Liver (tissue), 9 donors: Measurements from ENCODE around the gene ZNF865. TPM values are rescaled to one million over a fixed set of nuclear protein-coding genes. Genes with fewer than 3 reads are reported as not detected.

Experiments
- DNase-seq: peaks from one replicate; pipeline ENCODE4 v3.0.0-alpha.2; 2017; ENCODE audit warnings: low spot score
- H3K27ac ChIP-seq, 2 donors: one replicate each; pipeline ENCODE4 v1.7.0; 2013; ENCODE audit warnings: inconsistent platforms in 2 of 2, low read length in 2 of 2, control low read depth in 1 of 2, low read depth in 1 of 2, mild to moderate bottlenecking in 1 of 2
- H3K27me3 ChIP-seq, 4 donors: one replicate each; pipeline versions ENCODE4 v1.6.1 to v1.7.0; 2013; ENCODE audit warnings: low read length in 3 of 4, inconsistent platforms in 1 of 4, mild to moderate bottlenecking in 1 of 4, moderate library complexity in 1 of 4; ENCODE audit not compliant: control insufficient read depth in 4 of 4, insufficient read depth in 4 of 4
- H3K36me3 ChIP-seq, 4 donors: one replicate each; pipeline versions ENCODE4 v1.6.1 to v1.7.0; 2013; ENCODE audit warnings: low read length in 3 of 4, mild to moderate bottlenecking in 3 of 4, low read depth in 1 of 4, moderate library complexity in 1 of 4; ENCODE audit not compliant: control insufficient read depth in 4 of 4, insufficient read depth in 3 of 4
- H3K4me1 ChIP-seq, 4 donors: one replicate each; pipeline versions ENCODE4 v1.6.1 to v1.7.0; 2013; ENCODE audit warnings: low read length in 3 of 4, mild to moderate bottlenecking in 3 of 4, moderate library complexity in 1 of 4; ENCODE audit not compliant: control insufficient read depth in 4 of 4, insufficient read depth in 4 of 4
- H3K4me3 ChIP-seq, 3 donors: one replicate each; pipeline versions ENCODE4 v1.6.1 to v1.7.0; 2013; ENCODE audit warnings: low read length in 3 of 3, control low read depth in 1 of 3, low read depth in 1 of 3, mild to moderate bottlenecking in 1 of 3
- H3K9ac ChIP-seq, 2 donors: one replicate each; pipeline ENCODE4 v1.7.0; 2013; ENCODE audit warnings: low read length in 2 of 2, mild to moderate bottlenecking in 2 of 2, moderate library complexity in 2 of 2, control low read depth in 1 of 2, low read depth in 1 of 2
- H3K9me3 ChIP-seq, 4 donors: one replicate each; pipeline versions ENCODE4 v1.6.1 to v1.7.0; 2013; ENCODE audit warnings: low read length in 3 of 4; ENCODE audit not compliant: control insufficient read depth in 4 of 4
- EGR1 ChIP-seq, 2 donors: IDR thresholded peaks; 2 replicates each; pipeline ENCODE4 v1.6.1; 2016 to 2018; ENCODE audit warnings: antibody characterized with exemption in 2 of 2, low read depth in 2 of 2
- FOXA1 ChIP-seq: IDR thresholded peaks from 2 replicates; pipeline ENCODE4 v1.6.1; 2016; ENCODE audit warnings: antibody characterized with exemption
- FOXA2 ChIP-seq: IDR thresholded peaks from 2 replicates; pipeline ENCODE4 v1.6.1; 2016; ENCODE audit warnings: antibody characterized with exemption
- GABPA ChIP-seq, 2 donors: IDR thresholded peaks in 1 of 2; conservative IDR thresholded peaks in 1 of 2; 2 replicates each; pipeline ENCODE4 v1.6.1; 2016; ENCODE audit warnings: antibody characterized with exemption in 2 of 2, mild to moderate bottlenecking in 1 of 2, moderate library complexity in 1 of 2
- HNF4A ChIP-seq, 2 donors: conservative IDR thresholded peaks; 2 replicates each; pipeline ENCODE4 v1.6.1; 2016; ENCODE audit warnings: antibody characterized with exemption in 2 of 2, mild to moderate bottlenecking in 2 of 2
- HNF4G ChIP-seq: IDR thresholded peaks from 2 replicates; pipeline ENCODE4 v1.6.1; 2016; ENCODE audit warnings: antibody characterized with exemption
- JUND ChIP-seq, 2 donors: IDR thresholded peaks; 2 replicates each; pipeline ENCODE4 v1.6.1; 2016; ENCODE audit warnings: antibody characterized with exemption in 2 of 2
- NR2F2 ChIP-seq: IDR thresholded peaks from 2 replicates; pipeline ENCODE4 v1.6.1; 2016; ENCODE audit warnings: antibody characterized with exemption
- RAD21 ChIP-seq, 2 donors: IDR thresholded peaks; 2 replicates each; pipeline ENCODE4 v1.6.1; 2016; ENCODE audit warnings: antibody characterized with exemption in 2 of 2, mild to moderate bottlenecking in 2 of 2
- RXRA ChIP-seq, 2 donors: IDR thresholded peaks; 2 replicates each; pipeline ENCODE4 v1.6.1; 2017 to 2018; ENCODE audit warnings: antibody characterized with exemption in 2 of 2, mild to moderate bottlenecking in 1 of 2
- SP1 ChIP-seq: IDR thresholded peaks from 2 replicates; pipeline ENCODE4 v1.6.1; 2018; ENCODE audit warnings: antibody characterized with exemption, mild to moderate bottlenecking
- TAF1 ChIP-seq: conservative IDR thresholded peaks from 2 replicates; pipeline ENCODE4 v1.6.1; 2016; ENCODE audit warnings: antibody characterized with exemption, mild to moderate bottlenecking
- WGBS: extraction: QIAGEN DNeasy Blood & Tissue Kit; methylation state at CpG from one replicate; pipeline ENCODE4 v1.1.7; 2013; 5-methylcytosine and 5-hydroxymethylcytosine counted together
- polyA plus RNA-seq, 2 donors: library from polyadenylated mRNA; stranded (reverse) in 1 of 2; unstranded in 1 of 2; fragments of 200-250 nt in 1 of 2; fragments of >200 nt in 1 of 2; fragmentation: Nextera tagmentation in 1 of 2; extraction: Ambion mirVana in 1 of 2; gene quantifications; one replicate each; pipeline versions ENCODE4 v1.2.1 to v1.2.3, GENCODE V29; 2013 to 2015
- total RNA-seq, 2 donors: library from RNA; depleted of rRNA; stranded (reverse); fragments of >200 nt; gene quantifications; one replicate each; pipeline ENCODE4 v1.2.3, GENCODE V29; 2014
- TF ChIP-seq, protein P1 (sequence below): IDR thresholded peaks from 2 replicates; pipeline ENCODE4 v1.6.1; 2016; ENCODE audit warnings: antibody characterized with exemption
- TF ChIP-seq, protein P2 (sequence below): fragments of 150-350 bp; IDR thresholded peaks from 2 replicates; pipeline ENCODE4 v1.5.1; 2017; ENCODE audit warnings: improper control_type of control experiment, low read depth, low read length; ENCODE audit not compliant: missing input control
- TF ChIP-seq, protein P3 (sequence below): IDR thresholded peaks from 2 replicates; pipeline ENCODE4 v1.6.1; 2016; ENCODE audit warnings: antibody characterized with exemption
- TF ChIP-seq, protein P4 (sequence below): IDR thresholded peaks from 2 replicates; pipeline ENCODE4 v1.6.1; 2016; ENCODE audit warnings: antibody characterized with exemption
- donor health status: healthy.
- donor health status: healthy.
- donor health status: healthy.
- donor health status: healthy.
- donor health status: healthy.

Gene ZNF865
- total and polyA plus RNA-seq, 4 donors: 0.38 to 3.1 (median 1.6) TPM

DNA sequence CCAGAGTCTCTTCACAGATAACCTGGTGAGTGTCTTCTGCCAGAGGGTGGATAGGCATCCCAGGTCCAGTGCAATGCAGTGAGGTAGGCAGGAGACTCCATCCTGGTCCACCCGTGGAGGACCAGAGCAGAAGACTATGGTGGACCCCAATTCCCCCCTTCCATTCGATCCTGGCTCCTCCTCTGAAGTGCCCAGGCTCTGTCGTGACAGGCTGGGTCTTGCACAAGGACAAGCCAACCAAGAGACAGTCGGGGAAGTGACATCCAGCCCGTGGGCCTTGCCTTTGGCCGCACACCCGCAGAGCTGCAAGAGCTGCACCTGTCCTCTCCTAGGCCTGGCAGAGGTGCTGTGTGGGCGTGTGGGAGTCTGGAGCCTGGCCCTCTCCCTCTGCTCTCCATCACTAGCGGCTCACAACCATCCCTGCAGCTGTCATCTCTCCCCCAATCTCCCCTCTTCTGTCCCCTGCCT lies 15.8 kb downstream of the ZNF865 start:
- Histone ChIP-seq H3K9ac (no peak overlapping the region), H3K4me1 (peaks cover 0 to 12% (median 7%) of the 10 kb centered on the region in 4 donors), H3K9me3 (no peaks in the 10 kb centered on the region), H3K36me3 (peaks cover 0 to 10% (median 7%) of the 10 kb centered on the region in 4 donors), H3K27me3 (no peaks in the 10 kb centered on the region), H3K4me3 (no peak overlapping the region), H3K27ac (no peak overlapping the region)
- 87% methylated on average over 9 of the region's 9 CpGs for WGBS
- TF ChIP-seq FOXA1 (no peak), RXRA (IDR thresholded peaks at IDR 0.05) (no peak), HNF4A (conservative IDR thresholded peaks at IDR 0.05) (no peak), FOXA2 (no peak), GABPA (IDR thresholded peaks at IDR 0.05 in 1 of 2, conservative IDR thresholded peaks at IDR 0.05 in 1 of 2) (no peak), RAD21 (IDR thresholded peaks at IDR 0.05) (no peak), SP1 (no peak), JUND (IDR thresholded peaks at IDR 0.05) (no peak), EGR1 (IDR thresholded peaks at IDR 0.05; ENCODE audit: low read depth in 2 of 2) (no peak), TAF1 (no peak), HNF4G (no peak), NR2F2 (no peak)
- TF ChIP-seq, protein P1, sequence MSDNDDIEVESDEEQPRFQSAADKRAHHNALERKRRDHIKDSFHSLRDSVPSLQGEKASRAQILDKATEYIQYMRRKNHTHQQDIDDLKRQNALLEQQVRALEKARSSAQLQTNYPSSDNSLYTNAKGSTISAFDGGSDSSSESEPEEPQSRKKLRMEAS: no peak
- TF ChIP-seq, protein P2, sequence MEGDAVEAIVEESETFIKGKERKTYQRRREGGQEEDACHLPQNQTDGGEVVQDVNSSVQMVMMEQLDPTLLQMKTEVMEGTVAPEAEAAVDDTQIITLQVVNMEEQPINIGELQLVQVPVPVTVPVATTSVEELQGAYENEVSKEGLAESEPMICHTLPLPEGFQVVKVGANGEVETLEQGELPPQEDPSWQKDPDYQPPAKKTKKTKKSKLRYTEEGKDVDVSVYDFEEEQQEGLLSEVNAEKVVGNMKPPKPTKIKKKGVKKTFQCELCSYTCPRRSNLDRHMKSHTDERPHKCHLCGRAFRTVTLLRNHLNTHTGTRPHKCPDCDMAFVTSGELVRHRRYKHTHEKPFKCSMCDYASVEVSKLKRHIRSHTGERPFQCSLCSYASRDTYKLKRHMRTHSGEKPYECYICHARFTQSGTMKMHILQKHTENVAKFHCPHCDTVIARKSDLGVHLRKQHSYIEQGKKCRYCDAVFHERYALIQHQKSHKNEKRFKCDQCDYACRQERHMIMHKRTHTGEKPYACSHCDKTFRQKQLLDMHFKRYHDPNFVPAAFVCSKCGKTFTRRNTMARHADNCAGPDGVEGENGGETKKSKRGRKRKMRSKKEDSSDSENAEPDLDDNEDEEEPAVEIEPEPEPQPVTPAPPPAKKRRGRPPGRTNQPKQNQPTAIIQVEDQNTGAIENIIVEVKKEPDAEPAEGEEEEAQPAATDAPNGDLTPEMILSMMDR: no peak
- TF ChIP-seq, protein P3, sequence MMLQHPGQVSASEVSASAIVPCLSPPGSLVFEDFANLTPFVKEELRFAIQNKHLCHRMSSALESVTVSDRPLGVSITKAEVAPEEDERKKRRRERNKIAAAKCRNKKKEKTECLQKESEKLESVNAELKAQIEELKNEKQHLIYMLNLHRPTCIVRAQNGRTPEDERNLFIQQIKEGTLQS: no peak
- TF ChIP-seq, protein P4, sequence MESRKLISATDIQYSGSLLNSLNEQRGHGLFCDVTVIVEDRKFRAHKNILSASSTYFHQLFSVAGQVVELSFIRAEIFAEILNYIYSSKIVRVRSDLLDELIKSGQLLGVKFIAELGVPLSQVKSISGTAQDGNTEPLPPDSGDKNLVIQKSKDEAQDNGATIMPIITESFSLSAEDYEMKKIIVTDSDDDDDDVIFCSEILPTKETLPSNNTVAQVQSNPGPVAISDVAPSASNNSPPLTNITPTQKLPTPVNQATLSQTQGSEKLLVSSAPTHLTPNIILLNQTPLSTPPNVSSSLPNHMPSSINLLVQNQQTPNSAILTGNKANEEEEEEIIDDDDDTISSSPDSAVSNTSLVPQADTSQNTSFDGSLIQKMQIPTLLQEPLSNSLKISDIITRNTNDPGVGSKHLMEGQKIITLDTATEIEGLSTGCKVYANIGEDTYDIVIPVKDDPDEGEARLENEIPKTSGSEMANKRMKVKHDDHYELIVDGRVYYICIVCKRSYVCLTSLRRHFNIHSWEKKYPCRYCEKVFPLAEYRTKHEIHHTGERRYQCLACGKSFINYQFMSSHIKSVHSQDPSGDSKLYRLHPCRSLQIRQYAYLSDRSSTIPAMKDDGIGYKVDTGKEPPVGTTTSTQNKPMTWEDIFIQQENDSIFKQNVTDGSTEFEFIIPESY: no peak
- no peak for DNase-seq

DNA sequence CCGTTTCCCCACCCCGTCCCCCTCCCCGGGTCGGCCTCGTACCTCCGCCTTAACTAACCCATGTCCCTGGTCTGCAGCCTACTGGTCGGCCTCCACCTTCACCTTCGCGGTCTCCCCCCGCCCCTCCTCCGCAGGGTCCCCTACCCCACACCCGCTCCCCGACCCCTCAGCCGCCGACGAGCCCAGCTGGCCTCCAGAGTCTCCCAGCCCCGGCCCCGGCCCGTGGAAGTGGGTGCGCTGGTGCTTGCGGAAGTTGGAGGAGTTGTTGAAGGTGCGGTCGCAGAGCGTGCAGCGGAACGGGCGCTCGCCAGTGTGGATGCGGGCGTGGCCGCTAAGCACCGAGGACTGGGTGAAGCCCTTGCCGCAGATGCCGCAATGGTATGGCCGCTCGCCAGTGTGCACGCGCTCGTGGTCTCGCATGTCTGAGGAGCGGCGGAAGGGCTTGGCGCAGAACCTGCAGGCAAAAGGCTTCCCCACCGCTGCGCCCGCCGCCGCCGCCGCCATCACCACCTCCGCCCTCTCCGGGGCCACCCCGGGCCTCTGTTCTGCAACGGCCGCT lies 16.3 kb downstream of the ZNF865 start:
- Histone ChIP-seq H3K27me3 (no peaks in the 10 kb centered on the region), H3K9ac (no peak overlapping the region), H3K4me3 (no peak overlapping the region), H3K4me1 (peaks cover 0 to 12% (median 7%) of the 10 kb centered on the region in 4 donors), H3K27ac (no peak overlapping the region), H3K9me3 (no peaks in the 10 kb centered on the region), H3K36me3 (peaks cover 0 to 6% (median 4%) of the 10 kb centered on the region in 4 donors)
- WGBS: 96% methylated on average over 55 of the region's 55 CpGs
- TF ChIP-seq EGR1 (IDR thresholded peaks at IDR 0.05; ENCODE audit: low read depth in 2 of 2): no peak
- DNase-seq: no peak
